Measurements from ENCODE around the gene PCDHA1.

GRCh38 chr5:141039517-141039916, 253.6 kb downstream of the PCDHA1 start:
- TF ChIP-seq CTCF (IDR thresholded peaks at IDR 0.05) (no peak), POLR2A (IDR thresholded peaks at IDR 0.05) (no peak)

Data from uterus (tissue), 2 donors.